ENCODE results near the gene PRCP. TPM values are rescaled to one million over a fixed set of nuclear protein-coding genes. Genes with fewer than 3 reads are reported as not detected.

The PRCP gene
- total RNA-seq, 1 experiment from 2014 or later: 56.7 TPM

DNA sequence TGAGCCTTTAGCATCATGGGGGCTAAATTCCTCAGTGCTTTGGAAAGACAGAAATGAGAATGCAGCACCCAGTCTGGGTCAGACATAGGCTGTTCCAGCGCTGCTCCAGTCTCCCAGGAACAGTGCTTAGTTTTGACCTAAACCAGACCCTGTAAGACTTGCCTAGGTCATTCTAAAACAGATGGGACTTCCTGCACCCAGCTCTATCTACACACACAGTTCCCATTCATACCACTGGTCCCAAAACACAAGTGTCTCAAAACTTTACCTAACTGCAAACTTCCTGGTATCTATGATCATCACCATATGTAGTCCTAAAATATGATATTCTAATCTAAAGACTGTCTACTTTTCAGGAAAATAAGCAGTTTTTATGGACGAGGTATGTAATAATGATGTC, 37.9 kb downstream of the PRCP start:
- no peak overlapping the region for H3K18ac ChIP-seq (ENCODE audit: insufficient read length, low read depth, low read length)
- no peaks in the 10 kb centered on the region for H3K23me2 ChIP-seq (ENCODE audit: insufficient read length, low read depth, low read length, poor library complexity, severe bottlenecking)
- H2AK5ac ChIP-seq (ENCODE audit: insufficient read length, low read length): no peak overlapping the region
- H4K5ac ChIP-seq (ENCODE audit: insufficient read length, low read depth, low read length): no peak overlapping the region
- Mint-ChIP-seq H3K4me3 (no peak overlapping the region), H3K27me3 (ENCODE audit: low read depth) (no peaks in the 10 kb centered on the region), H3K27ac (no peak overlapping the region; a peak in 1 of 7 replicates), H3K36me3 (ENCODE audit: insufficient read depth in 1 of 3, low read depth in 3 of 3) (no peaks in the 10 kb centered on the region), H3K9me3 (no peaks in the 10 kb centered on the region), H3K4me1 (peaks cover 0 to 10% of the 10 kb centered on the region in 2 experiments; a peak in 2 of 4 replicates)
- no peak overlapping the region for H2AFZ ChIP-seq (ENCODE audit: low read length)
- H3K9ac ChIP-seq (ENCODE audit: extremely low read depth, insufficient read length, low read length): no peak overlapping the region
- no CpG with 5 or more reads among the region's 2 CpGs for WGBS (ENCODE audit: extremely low coverage, insufficient read length, low lambda C conversion rate)
- no peaks in the 10 kb centered on the region for H3K27me3 ChIP-seq (ENCODE audit: insufficient read depth, low read length)
- H3K9me3 ChIP-seq (ENCODE audit: control insufficient read depth, low read depth, low read length): no peaks in the 10 kb centered on the region
- no peak overlapping the region for H3T11ph ChIP-seq (ENCODE audit: low read length)
- no peaks in the 10 kb centered on the region for H3K4me1 ChIP-seq (ENCODE audit: insufficient read depth, low read length)
- no peak for DNase-seq
- H3K23ac ChIP-seq (ENCODE audit: insufficient read length, low read depth, low read length): no peak overlapping the region
- no peak overlapping the region for H3K4ac ChIP-seq (ENCODE audit: low read depth, low read length)
- no peaks in the 10 kb centered on the region for H4K20me1 ChIP-seq (ENCODE audit: control insufficient read depth, insufficient read depth, insufficient read length)
- H3K4me2 ChIP-seq (ENCODE audit: insufficient read depth, insufficient read length, low read length): no peak overlapping the region
- H2BK120ac ChIP-seq (ENCODE audit: low read depth, low read length, poor library complexity, severe bottlenecking): no peak overlapping the region
- no peak overlapping the region for H2BK20ac ChIP-seq (ENCODE audit: low read depth, low read length, poor library complexity, severe bottlenecking)
- H2BK5ac ChIP-seq (ENCODE audit: insufficient read length, low read length): no peak overlapping the region
- no peak overlapping the region for H3K14ac ChIP-seq (ENCODE audit: insufficient read depth, low read length)
- no peaks in the 10 kb centered on the region; the same call in 1 of the 2 replicates for H3K79me2 ChIP-seq (ENCODE audit: insufficient read depth, low read length)
- H3K79me1 ChIP-seq (ENCODE audit: insufficient read depth, low read depth, low read length, poor library complexity, severe bottlenecking): no peaks in the 10 kb centered on the region
- no peak overlapping the region for H2BK12ac ChIP-seq (ENCODE audit: insufficient read length, low read depth, low read length)
- TF ChIP-seq, protein P1, sequence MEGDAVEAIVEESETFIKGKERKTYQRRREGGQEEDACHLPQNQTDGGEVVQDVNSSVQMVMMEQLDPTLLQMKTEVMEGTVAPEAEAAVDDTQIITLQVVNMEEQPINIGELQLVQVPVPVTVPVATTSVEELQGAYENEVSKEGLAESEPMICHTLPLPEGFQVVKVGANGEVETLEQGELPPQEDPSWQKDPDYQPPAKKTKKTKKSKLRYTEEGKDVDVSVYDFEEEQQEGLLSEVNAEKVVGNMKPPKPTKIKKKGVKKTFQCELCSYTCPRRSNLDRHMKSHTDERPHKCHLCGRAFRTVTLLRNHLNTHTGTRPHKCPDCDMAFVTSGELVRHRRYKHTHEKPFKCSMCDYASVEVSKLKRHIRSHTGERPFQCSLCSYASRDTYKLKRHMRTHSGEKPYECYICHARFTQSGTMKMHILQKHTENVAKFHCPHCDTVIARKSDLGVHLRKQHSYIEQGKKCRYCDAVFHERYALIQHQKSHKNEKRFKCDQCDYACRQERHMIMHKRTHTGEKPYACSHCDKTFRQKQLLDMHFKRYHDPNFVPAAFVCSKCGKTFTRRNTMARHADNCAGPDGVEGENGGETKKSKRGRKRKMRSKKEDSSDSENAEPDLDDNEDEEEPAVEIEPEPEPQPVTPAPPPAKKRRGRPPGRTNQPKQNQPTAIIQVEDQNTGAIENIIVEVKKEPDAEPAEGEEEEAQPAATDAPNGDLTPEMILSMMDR (conservative IDR thresholded peaks at IDR 0.05): no peak
- no peak overlapping the region for H3K27ac ChIP-seq (ENCODE audit: insufficient read length, low read depth, low read length)
- no peak overlapping the region for H2BK15ac ChIP-seq (ENCODE audit: low read depth, low read length)
- H3K56ac ChIP-seq (ENCODE audit: insufficient read length, low read depth, low read length): no peak overlapping the region
- no peak overlapping the region for H4K91ac ChIP-seq (ENCODE audit: insufficient read length, low read depth, low read length)
- H4K8ac ChIP-seq (replicated peaks; ENCODE audit: insufficient read length, low read depth, low read length): no peak overlapping the region
